Gastroesophageal sphincter (tissue), 4 donors: ENCODE data around the gene ME1. TPM values are rescaled to one million over a fixed set of nuclear protein-coding genes. Genes with fewer than 3 reads are reported as not detected.

ENCODE experiments used
- ATAC-seq: fragments of 150-250 bp; one replicate; pipeline ENCODE4 v1.9.1; 2016; ENCODE audit warnings: mild to moderate bottlenecking, moderate library complexity
- H3K27ac ChIP-seq, 4 donors: fragments of 200-600 bp; sonication (generic) in 3 of 4; 1 replicate in 3 of 4; 2 replicates in 1 of 4; pipeline ENCODE4 v1.5.1; 2016 to 2019
- H3K27me3 ChIP-seq: fragments of 200-600 bp; sonication (generic); one replicate; pipeline ENCODE4 v1.5.1; 2019
- H3K36me3 ChIP-seq, 2 donors: fragments of 200-600 bp; sonication (generic); one replicate each; pipeline ENCODE4 v1.5.1; 2019; ENCODE audit warnings: control low read depth in 1 of 2
- H3K4me1 ChIP-seq, 3 donors: fragments of 200-600 bp; sonication (generic); 1 replicate in 2 of 3; 2 replicates in 1 of 3; pipeline ENCODE4 v1.5.1; 2016 to 2019; ENCODE audit warnings: control low read depth in 2 of 3
- H3K4me3 ChIP-seq, 2 donors: fragments of 200-600 bp; sonication (generic); one replicate each; pipeline ENCODE4 v1.5.1; 2019; ENCODE audit warnings: mild to moderate bottlenecking in 1 of 2, moderate library complexity in 1 of 2
- H3K9me3 ChIP-seq, 3 donors: fragments of 200-600 bp; sonication (generic); one replicate each; pipeline ENCODE4 v1.5.1; 2017 to 2019; ENCODE audit warnings: control low read depth in 2 of 3
- EP300 ChIP-seq: sonication (generic); formaldehyde crosslinking; IDR thresholded peaks from one replicate; pipeline ENCODE4 v1.6.1; 2017; ENCODE audit warnings: antibody characterized with exemption, mild to moderate bottlenecking
- POLR2A ChIP-seq, 2 donors: fragments of 450-650 bp; IDR thresholded peaks; one replicate each; pipeline ENCODE4 v1.6.1; 2017; ENCODE audit warnings: antibody characterized with exemption in 2 of 2, mild to moderate bottlenecking in 2 of 2, moderate library complexity in 1 of 2
- POLR2AphosphoS5 ChIP-seq: sonication (generic); formaldehyde crosslinking; IDR thresholded peaks from one replicate; pipeline ENCODE4 v1.6.1; 2017; ENCODE audit warnings: antibody characterized with exemption
- WGBS, 2 donors: methylation state at CpG; one replicate each; pipeline ENCODE4 v1.1.5; 2018; ENCODE audit warnings: low coverage in 1 of 2; 5-methylcytosine and 5-hydroxymethylcytosine counted together
- total RNA-seq, 4 donors: library from RNA; depleted of rRNA; stranded (reverse); fragments of >200 nt; gene quantifications; one replicate each; pipeline ENCODE4 v1.1.0, GENCODE V29; 2016
- TF ChIP-seq, protein P1 (sequence below), 4 experiments: fragments of 200-600 bp in 2 of 4; fragments of 450-650 bp in 2 of 4; sonication (generic) in 1 of 4; IDR thresholded peaks; one replicate each; pipeline ENCODE4 v1.5.1; 2017 to 2019; ENCODE audit warnings: antibody characterized with exemption in 4 of 4, mild to moderate bottlenecking in 2 of 4, moderate library complexity in 2 of 4

ME1 gene
- total RNA-seq, 4 donors from 2014 or later: 18.8 to 33.3 (median 20.4) TPM

GRCh38 chr6:83202031-83202430 is 228.8 kb downstream of the ME1 start:
- no peaks in the 10 kb centered on the region for H3K9me3 ChIP-seq
- H3K4me3 ChIP-seq: no peak overlapping the region
- no peak for ATAC-seq
- H3K27me3 ChIP-seq: no peaks in the 10 kb centered on the region
- no peaks in the 10 kb centered on the region for H3K4me1 ChIP-seq
- H3K36me3 ChIP-seq: peaks cover 0 to 9% of the 10 kb centered on the region in 2 donors
- WGBS, 2 donors: 84 to 100% methylated on average over 4 of the region's 4 CpGs
- no peak overlapping the region for H3K27ac ChIP-seq
- TF ChIP-seq, protein P1, sequence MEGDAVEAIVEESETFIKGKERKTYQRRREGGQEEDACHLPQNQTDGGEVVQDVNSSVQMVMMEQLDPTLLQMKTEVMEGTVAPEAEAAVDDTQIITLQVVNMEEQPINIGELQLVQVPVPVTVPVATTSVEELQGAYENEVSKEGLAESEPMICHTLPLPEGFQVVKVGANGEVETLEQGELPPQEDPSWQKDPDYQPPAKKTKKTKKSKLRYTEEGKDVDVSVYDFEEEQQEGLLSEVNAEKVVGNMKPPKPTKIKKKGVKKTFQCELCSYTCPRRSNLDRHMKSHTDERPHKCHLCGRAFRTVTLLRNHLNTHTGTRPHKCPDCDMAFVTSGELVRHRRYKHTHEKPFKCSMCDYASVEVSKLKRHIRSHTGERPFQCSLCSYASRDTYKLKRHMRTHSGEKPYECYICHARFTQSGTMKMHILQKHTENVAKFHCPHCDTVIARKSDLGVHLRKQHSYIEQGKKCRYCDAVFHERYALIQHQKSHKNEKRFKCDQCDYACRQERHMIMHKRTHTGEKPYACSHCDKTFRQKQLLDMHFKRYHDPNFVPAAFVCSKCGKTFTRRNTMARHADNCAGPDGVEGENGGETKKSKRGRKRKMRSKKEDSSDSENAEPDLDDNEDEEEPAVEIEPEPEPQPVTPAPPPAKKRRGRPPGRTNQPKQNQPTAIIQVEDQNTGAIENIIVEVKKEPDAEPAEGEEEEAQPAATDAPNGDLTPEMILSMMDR (IDR thresholded peaks at IDR 0.05): no peak
- TF ChIP-seq EP300 (no peak), POLR2A (IDR thresholded peaks at IDR 0.05) (no peak), POLR2AphosphoS5 (no peak)

- 63 to 67% methylated on average over 2 of the region's 2 CpGs for WGBS, 2 donors
- Histone ChIP-seq H3K9me3 (no peaks in the 10 kb centered on the region), H3K27ac (no peak overlapping the region), H3K4me1 (peaks cover 0 to 5% (median 0%) of the 10 kb centered on the region in 3 donors), H3K27me3 (no peaks in the 10 kb centered on the region), H3K36me3 (peaks cover 0 to 24% of the 10 kb centered on the region in 2 donors), H3K4me3 (no peak overlapping the region)
- TF ChIP-seq EP300 (no peak), POLR2A (IDR thresholded peaks at IDR 0.05) (no peak), POLR2AphosphoS5 (no peak)
- TF ChIP-seq, protein P1 (IDR thresholded peaks at IDR 0.05): no peak
- ATAC-seq: no peak
These were observed 231.0 kb downstream of the ME1 start for GRCh38 chr6:83199863-83200225.

GRCh38 chr6:83199173-83199862 is 231.5 kb downstream of the ME1 start:
- Histone ChIP-seq H3K9me3 (no peaks in the 10 kb centered on the region), H3K4me1 (peaks cover 0 to 10% (median 0%) of the 10 kb centered on the region in 3 donors), H3K27ac (no peak overlapping the region), H3K4me3 (no peak overlapping the region), H3K27me3 (no peaks in the 10 kb centered on the region), H3K36me3 (peaks cover 0 to 24% of the 10 kb centered on the region in 2 donors)
- ATAC-seq: no peak
- 90 to 94% methylated on average over 2 to 3 of the region's 5 CpGs for WGBS, 2 donors
- TF ChIP-seq POLR2AphosphoS5: no peak
- no peak for TF ChIP-seq EP300
- TF ChIP-seq POLR2A (IDR thresholded peaks at IDR 0.05): no peak
- TF ChIP-seq, protein P1 (IDR thresholded peaks at IDR 0.05): no peak

GRCh38 chr6:83198486-83199172 is 232.2 kb downstream of the ME1 start:
- WGBS, 2 donors: 85 to 100% methylated on average over 2 to 4 of the region's 4 CpGs
- no peak overlapping the region for H3K27ac ChIP-seq
- ATAC-seq: no peak
- H3K9me3 ChIP-seq: no peaks in the 10 kb centered on the region
- H3K27me3 ChIP-seq: no peaks in the 10 kb centered on the region
- TF ChIP-seq, protein P1 (IDR thresholded peaks at IDR 0.05): no peak
- TF ChIP-seq POLR2A (IDR thresholded peaks at IDR 0.05) (no peak), POLR2AphosphoS5 (no peak), EP300 (no peak)
- H3K36me3 ChIP-seq: peaks cover 0 to 24% of the 10 kb centered on the region in 2 donors
- no peak overlapping the region for H3K4me3 ChIP-seq
- H3K4me1 ChIP-seq: peaks cover 0 to 15% (median 0%) of the 10 kb centered on the region in 3 donors
